GM13976 (cell line): ENCODE data around the gene ADCY6.

ENCODE experiments used
- DNase-seq: peaks from one replicate; pipeline ENCODE4 v3.0.0; 2012; ENCODE audit warnings: low spot score
- CTCF ChIP-seq: IDR thresholded peaks from 2 replicates; pipeline ENCODE4 v1.5.1; 2012; ENCODE audit warnings: borderline replicate concordance, mild to moderate bottlenecking; ENCODE audit not compliant: insufficient read depth; ENCODE audit errors: extremely low read depth, missing control alignments, control extremely low read depth
- in situ Hi-C: fragments of 300-500 bp; cut with MboI; formaldehyde crosslinking; loops from one replicate; pipeline ENCODE4 v1.12.0; 2022; ENCODE audit warnings: low sequenced_read_pairs, mixed read lengths, inconsistent platforms; ENCODE audit not compliant: unreplicated experiment

Gene ADCY6

GRCh38 chr12:48815126-48816110 is 26.5 kb upstream of the ADCY6 start:
- DNase-seq: peak; percentile 63
- no peak for TF ChIP-seq CTCF
- in situ Hi-C loops: no loop called here

- TF ChIP-seq CTCF: peak; percentile 100
- peak; percentile 97 for DNase-seq
- in situ Hi-C loops: no loop called here
Measured at GRCh38 chr12:48814262-48815125, 25.6 kb upstream of the ADCY6 start.

GRCh38 chr12:48813465-48814261 is 24.8 kb upstream of the ADCY6 start:
- DNase-seq: peak; percentile 50
- no peak for TF ChIP-seq CTCF
- in situ Hi-C loops: no loop called here

- no peak for TF ChIP-seq CTCF
- in situ Hi-C loops: no loop called here
Measured at GRCh38 chr12:48812389-48812788, 23.5 kb upstream of the ADCY6 start.

GRCh38 chr12:48811437-48812090 is 22.7 kb upstream of the ADCY6 start:
- in situ Hi-C loops: no loop called here
- no peak for TF ChIP-seq CTCF

More at GRCh38 chr12:48812389-48812788, 23.5 kb upstream of the ADCY6 start:
- DNase-seq: no peak

More at GRCh38 chr12:48811437-48812090, 22.7 kb upstream of the ADCY6 start:
- no peak for DNase-seq
